Mesendoderm (in vitro differentiated cells): ENCODE results near the gene DDX59. TPM values are rescaled to one million over a fixed set of nuclear protein-coding genes. Genes with fewer than 3 reads are reported as not detected.

Experiments used
- DNase-seq: peaks from one replicate; pipeline ENCODE4 v3.0.0; 2013
- H2AK5ac ChIP-seq: 2 replicates; pipeline ENCODE4 v1.6.1; 2013; ENCODE audit warnings: low read length, inconsistent platforms
- H2BK120ac ChIP-seq: 2 replicates; pipeline ENCODE4 v1.6.1; 2013; ENCODE audit warnings: low read depth, mild to moderate bottlenecking, low read length, moderate library complexity, mixed read lengths
- H2BK15ac ChIP-seq: replicated peaks from 2 replicates; pipeline ENCODE4 v1.6.1; 2013; ENCODE audit warnings: low read depth, mild to moderate bottlenecking, moderate library complexity
- H2BK5ac ChIP-seq: 2 replicates; pipeline ENCODE4 v1.6.1; 2013; ENCODE audit warnings: low read length, inconsistent platforms
- H3K18ac ChIP-seq: 2 replicates; pipeline ENCODE4 v1.6.1; 2013; ENCODE audit warnings: mild to moderate bottlenecking, low read length, mixed read lengths
- H3K23ac ChIP-seq: one replicate; pipeline ENCODE4 v1.6.1; 2013; ENCODE audit warnings: low read length
- H3K27ac ChIP-seq: 2 replicates; pipeline ENCODE4 v1.5.1; 2013; ENCODE audit warnings: low read depth, mild to moderate bottlenecking, inconsistent platforms, low read length, moderate library complexity
- H3K27me3 ChIP-seq: 2 replicates; pipeline ENCODE4 v1.6.1; 2013; ENCODE audit warnings: low read length, control low read depth, mild to moderate bottlenecking, inconsistent platforms; ENCODE audit not compliant: insufficient read depth, poor library complexity
- H3K36me3 ChIP-seq: 2 replicates; pipeline ENCODE4 v1.6.1; 2013; ENCODE audit warnings: low read length, inconsistent platforms; ENCODE audit not compliant: control insufficient read depth, insufficient read depth
- H3K4ac ChIP-seq: one replicate; pipeline ENCODE4 v1.6.1; 2013; ENCODE audit warnings: low read depth, mild to moderate bottlenecking, low read length, moderate library complexity
- H3K4me1 ChIP-seq: 2 replicates; pipeline ENCODE4 v1.6.1; 2013; ENCODE audit warnings: low read depth, low read length, inconsistent platforms; ENCODE audit not compliant: control insufficient read depth
- H3K4me2 ChIP-seq: 2 replicates; pipeline ENCODE4 v1.6.1; 2013; ENCODE audit warnings: low read length
- H3K4me3 ChIP-seq: 2 replicates; pipeline ENCODE4 v1.5.1; 2013; ENCODE audit warnings: mild to moderate bottlenecking, low read length
- H3K56ac ChIP-seq: one replicate; pipeline ENCODE4 v1.6.1; 2013; ENCODE audit warnings: low read length
- H3K79me1 ChIP-seq: 2 replicates; pipeline ENCODE4 v1.6.1; 2013; ENCODE audit warnings: low read length, inconsistent platforms
- H3K79me2 ChIP-seq: 2 replicates; pipeline ENCODE4 v1.6.1; 2013; ENCODE audit warnings: mild to moderate bottlenecking, low read length; ENCODE audit not compliant: control insufficient read depth, insufficient read depth
- H3K9ac ChIP-seq: 2 replicates; pipeline ENCODE4 v1.6.1; 2013; ENCODE audit warnings: low read length, inconsistent platforms
- H4K5ac ChIP-seq: one replicate; pipeline ENCODE4 v1.6.1; 2013; ENCODE audit warnings: low read length
- H4K8ac ChIP-seq: one replicate; pipeline ENCODE4 v1.6.1; 2013; ENCODE audit warnings: low read depth, mild to moderate bottlenecking, control low read depth, low read length, moderate library complexity
- WGBS: extraction: QIAGEN DNeasy Blood & Tissue Kit; methylation state at CpG from one replicate; pipeline ENCODE4 v1.1.7; 2013; ENCODE audit warnings: low lambda C conversion rate, missing lambda C conversion rate; ENCODE audit not compliant: insufficient coverage; ENCODE audit errors: extremely low coverage; 5-methylcytosine and 5-hydroxymethylcytosine counted together
- polyA plus RNA-seq, 2 experiments: library from polyadenylated mRNA; stranded (reverse); fragments of 200-250 nt; gene quantifications; one replicate each; pipeline ENCODE4 v1.2.3, GENCODE V29; 2013

DDX59 gene
- 14.9 TPM for polyA plus RNA-seq (2013, experiment 1 of 2)
- 14.2 TPM for polyA plus RNA-seq (2013, experiment 2 of 2)

GRCh38 chr1:200669314-200670241 lies at the start of gene DDX59:
Gene DDX59, minus strand, starts transcription at chr1:200669907. Its CDS starts 3,167 bp downstream, at chr1:200666740.
- Histone ChIP-seq H4K8ac (no peak within 1 kb of the TSS), H3K4me2 (peak within 1 kb of the TSS; percentile 67), H3K4ac (peak within 1 kb of the TSS; percentile 74), H3K9ac (peak within 1 kb of the TSS; percentile 91), H3K27me3 (no peaks in the 10 kb centered on the region), H3K79me2 (no peaks in the 10 kb centered on the region), H2BK15ac (no peak within 1 kb of the TSS), H3K4me1 (peaks cover 5% of the 10 kb centered on the region), H4K5ac (no peak within 1 kb of the TSS), H3K4me3 (peak within 1 kb of the TSS; percentile 64), H3K79me1 (peaks cover 1% of the 10 kb centered on the region), H2BK120ac (no peak within 1 kb of the TSS), H3K23ac (no peak within 1 kb of the TSS), H3K18ac (peak within 1 kb of the TSS; percentile 88), H2BK5ac (peak within 1 kb of the TSS; percentile 89), H3K56ac (peak within 1 kb of the TSS; percentile 90), H3K36me3 (no peaks in the 10 kb centered on the region), H2AK5ac (no peak within 1 kb of the TSS), H3K27ac (peak within 1 kb of the TSS; percentile 100)
- WGBS: no CpG with 5 or more reads among the region's 91 CpGs
- peak; percentile 99 for DNase-seq

- H3K36me3 ChIP-seq: no peaks in the 10 kb centered on the region
- H4K5ac ChIP-seq: no peak overlapping the region
- H3K23ac ChIP-seq: no peak overlapping the region
- H2AK5ac ChIP-seq: no peak overlapping the region
- H2BK5ac ChIP-seq: no peak overlapping the region
- no peaks in the 10 kb centered on the region for H3K79me2 ChIP-seq
- H3K18ac ChIP-seq: no peak overlapping the region
- no peaks in the 10 kb centered on the region for H3K79me1 ChIP-seq
- no peak overlapping the region for H4K8ac ChIP-seq
- no peak overlapping the region for H3K4ac ChIP-seq
- no peak overlapping the region for H3K4me2 ChIP-seq
- no peak overlapping the region for H2BK120ac ChIP-seq
- no peak overlapping the region for H3K4me3 ChIP-seq
- DNase-seq: no peak
- no CpG with 5 or more reads among the region's 2 CpGs for WGBS
- H3K4me1 ChIP-seq: no peaks in the 10 kb centered on the region
- H3K27me3 ChIP-seq: no peaks in the 10 kb centered on the region
- H3K56ac ChIP-seq: no peak overlapping the region
- no peak overlapping the region for H3K27ac ChIP-seq
- H3K9ac ChIP-seq: no peak overlapping the region
- H2BK15ac ChIP-seq: no peak overlapping the region
Measured at GRCh38 chr1:200714504-200715187, 44.9 kb upstream of the DDX59 start.

- H3K4ac ChIP-seq: no peak overlapping the region
- no peak overlapping the region for H2BK5ac ChIP-seq
- no peak overlapping the region for H3K56ac ChIP-seq
- no peaks in the 10 kb centered on the region for H3K36me3 ChIP-seq
- no peak overlapping the region for H2BK15ac ChIP-seq
- no CpG with 5 or more reads among the region's 2 CpGs for WGBS
- H2BK120ac ChIP-seq: no peak overlapping the region
- no peak overlapping the region for H3K23ac ChIP-seq
- no peak overlapping the region for H4K5ac ChIP-seq
- no peaks in the 10 kb centered on the region for H3K4me1 ChIP-seq
- H3K9ac ChIP-seq: no peak overlapping the region
- no peak overlapping the region for H4K8ac ChIP-seq
- DNase-seq: no peak
- H3K4me2 ChIP-seq: no peak overlapping the region
- H3K4me3 ChIP-seq: no peak overlapping the region
- H3K27ac ChIP-seq: no peak overlapping the region
- no peaks in the 10 kb centered on the region for H3K79me1 ChIP-seq
- no peaks in the 10 kb centered on the region for H3K79me2 ChIP-seq
- H2AK5ac ChIP-seq: no peak overlapping the region
- H3K18ac ChIP-seq: no peak overlapping the region
- H3K27me3 ChIP-seq: no peaks in the 10 kb centered on the region
Measured at GRCh38 chr1:200710166-200710565, 40.5 kb upstream of the DDX59 start.

- no peak overlapping the region for H4K8ac ChIP-seq
- no peaks in the 10 kb centered on the region for H3K79me2 ChIP-seq
- H4K5ac ChIP-seq: no peak overlapping the region
- no peak overlapping the region for H3K18ac ChIP-seq
- no peaks in the 10 kb centered on the region for H3K79me1 ChIP-seq
- WGBS: no CpG with 5 or more reads among the region's 1 CpG
- H3K4me1 ChIP-seq: no peaks in the 10 kb centered on the region
- H2BK120ac ChIP-seq: no peak overlapping the region
- no peak overlapping the region for H3K27ac ChIP-seq
- H3K36me3 ChIP-seq: no peaks in the 10 kb centered on the region
- no peak overlapping the region for H2BK5ac ChIP-seq
- no peak overlapping the region for H2BK15ac ChIP-seq
- H3K9ac ChIP-seq: no peak overlapping the region
- H3K4me3 ChIP-seq: no peak overlapping the region
- no peak overlapping the region for H3K23ac ChIP-seq
- H3K4ac ChIP-seq: no peak overlapping the region
- no peak overlapping the region for H3K56ac ChIP-seq
- no peak overlapping the region for H3K4me2 ChIP-seq
- peak; percentile 53 for DNase-seq
- H3K27me3 ChIP-seq: no peaks in the 10 kb centered on the region
- no peak overlapping the region for H2AK5ac ChIP-seq
Measured at GRCh38 chr1:200708769-200709168, 39.1 kb upstream of the DDX59 start.

- no peak overlapping the region for H3K4ac ChIP-seq
- H4K8ac ChIP-seq: no peak overlapping the region
- DNase-seq: no peak
- no peak overlapping the region for H3K56ac ChIP-seq
- no peaks in the 10 kb centered on the region for H3K27me3 ChIP-seq
- H3K79me1 ChIP-seq: no peaks in the 10 kb centered on the region
- no peaks in the 10 kb centered on the region for H3K4me1 ChIP-seq
- H2BK15ac ChIP-seq: no peak overlapping the region
- H2BK5ac ChIP-seq: no peak overlapping the region
- no peaks in the 10 kb centered on the region for H3K36me3 ChIP-seq
- no peaks in the 10 kb centered on the region for H3K79me2 ChIP-seq
- H3K4me3 ChIP-seq: no peak overlapping the region
- no peak overlapping the region for H3K4me2 ChIP-seq
- H3K18ac ChIP-seq: no peak overlapping the region
- H2BK120ac ChIP-seq: no peak overlapping the region
- no peak overlapping the region for H3K9ac ChIP-seq
- no peak overlapping the region for H3K27ac ChIP-seq
- H4K5ac ChIP-seq: no peak overlapping the region
- H2AK5ac ChIP-seq: no peak overlapping the region
- H3K23ac ChIP-seq: no peak overlapping the region
Measured at GRCh38 chr1:200708161-200708560, 38.5 kb upstream of the DDX59 start.
